HCT116 (cell line): ENCODE measurements around the gene TUT1.

Experiments used
- CEBPB ChIP-seq: IDR thresholded peaks from 2 replicates; pipeline ENCODE4 v1.6.1; 2012; ENCODE audit warnings: low read depth
- CTCF ChIP-seq, 3 experiments: fragments of 200-600 bp in 1 of 3; sonication (generic) in 1 of 3; IDR thresholded peaks in 2 of 3; conservative IDR thresholded peaks in 1 of 3; 2 replicates each; pipeline ENCODE4 v1.5.1; 2012 to 2017; ENCODE audit warnings: low read depth in 2 of 3, low read length in 2 of 3, antibody characterized with exemption in 1 of 3, borderline replicate concordance in 1 of 3, control low read depth in 1 of 3, mild to moderate bottlenecking in 1 of 3, mixed read lengths in 1 of 3, mixed run types in 1 of 3, moderate library complexity in 1 of 3; ENCODE audit not compliant: insufficient read depth in 1 of 3
- EGR1 ChIP-seq: IDR thresholded peaks from 2 replicates; pipeline ENCODE4 v1.6.1; 2012; ENCODE audit warnings: low read depth
- EZH2 ChIP-seq: fragments of 200-600 bp; sonication (generic); IDR thresholded peaks from 2 replicates; pipeline ENCODE4 v1.6.1; 2017; ENCODE audit warnings: antibody characterized with exemption, mixed run types
- EZH2phosphoT487 ChIP-seq: fragments of 200-600 bp; IDR thresholded peaks from 2 replicates; pipeline ENCODE4 v1.6.1; 2018; ENCODE audit warnings: antibody characterized with exemption, borderline replicate concordance
- POLR2A ChIP-seq: IDR thresholded peaks from 2 replicates; pipeline ENCODE4 v1.7.0; 2011; ENCODE audit warnings: borderline replicate concordance; ENCODE audit not compliant: insufficient read depth, insufficient read length; ENCODE audit errors: extremely low read depth
- POLR2AphosphoS5 ChIP-seq: IDR thresholded peaks from 2 replicates; pipeline ENCODE4 v1.6.1; 2011; ENCODE audit warnings: mild to moderate bottlenecking, low read depth, low read length, moderate library complexity
- REST ChIP-seq: IDR thresholded peaks from 2 replicates; pipeline ENCODE4 v1.6.1; 2012; ENCODE audit warnings: low read depth
- SP1 ChIP-seq: IDR thresholded peaks from 2 replicates; pipeline ENCODE4 v1.6.1; 2012; ENCODE audit warnings: low read depth
- ZBTB33 ChIP-seq: IDR thresholded peaks from 2 replicates; pipeline ENCODE4 v1.6.1; 2011; ENCODE audit warnings: mild to moderate bottlenecking, low read length, moderate library complexity; ENCODE audit not compliant: insufficient replicate concordance; ENCODE audit errors: extremely low read depth

- TF ChIP-seq CTCF (IDR thresholded peaks at IDR 0.05 in 2 of 3, conservative IDR thresholded peaks at IDR 0.05 in 1 of 3; ENCODE audit: borderline replicate concordance in 1 of 3, insufficient read depth in 1 of 3, low read depth in 2 of 3, low read length in 2 of 3) (no peak), POLR2A (no peak), EZH2 (no peak), EGR1 (no peak), EZH2phosphoT487 (no peak), POLR2AphosphoS5 (no peak), CEBPB (no peak), ZBTB33 (no peak), SP1 (no peak), REST (no peak)
Observed at GRCh38 chr11:62565100-62565802, 26.1 kb downstream of the TUT1 start.
